Measurements from ENCODE around the gene ZDHHC21.
A peak's percentile ranks its signal among the peaks of the same experiment; 100 is the strongest.

ZDHHC21 gene

DNA sequence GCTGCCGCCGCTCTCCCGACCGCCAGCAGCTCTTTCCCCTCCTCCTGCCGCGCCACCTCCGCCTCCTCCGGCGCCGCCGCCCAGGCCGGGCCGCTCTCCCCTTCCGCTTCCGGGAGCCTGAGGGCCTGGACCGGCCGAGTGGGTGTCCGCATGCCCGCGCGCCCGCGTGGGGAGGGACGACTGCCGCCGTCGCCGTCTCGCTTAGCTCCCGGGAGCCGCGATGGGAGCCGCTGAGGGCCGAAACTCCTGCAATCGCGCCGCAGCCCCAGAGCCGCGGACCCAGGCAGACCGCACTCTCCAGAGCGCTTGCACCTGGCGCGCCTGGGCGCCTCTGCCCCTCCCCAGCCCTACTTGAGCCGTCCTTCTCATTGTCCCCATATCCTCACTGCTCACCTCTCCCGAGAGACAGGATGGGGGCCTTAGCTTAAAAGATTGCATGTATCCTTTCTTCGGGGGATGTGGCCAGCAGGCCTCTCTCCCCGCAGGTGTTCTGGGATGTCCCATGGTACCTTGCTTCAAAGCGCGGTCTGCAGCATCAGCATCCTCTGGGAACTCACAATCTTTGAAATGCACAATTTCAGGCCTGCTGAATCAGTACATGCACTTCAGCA lies at the start of gene ZDHHC21:
TSS of gene ZDHHC21 (minus strand) at position 182 of the 611 bp plus-strand sequence. CDS start 19,092 bp downstream, outside the sequence.
- peak; percentile 71 for DNase-seq (ENCODE audit: low spot score)

DNA sequence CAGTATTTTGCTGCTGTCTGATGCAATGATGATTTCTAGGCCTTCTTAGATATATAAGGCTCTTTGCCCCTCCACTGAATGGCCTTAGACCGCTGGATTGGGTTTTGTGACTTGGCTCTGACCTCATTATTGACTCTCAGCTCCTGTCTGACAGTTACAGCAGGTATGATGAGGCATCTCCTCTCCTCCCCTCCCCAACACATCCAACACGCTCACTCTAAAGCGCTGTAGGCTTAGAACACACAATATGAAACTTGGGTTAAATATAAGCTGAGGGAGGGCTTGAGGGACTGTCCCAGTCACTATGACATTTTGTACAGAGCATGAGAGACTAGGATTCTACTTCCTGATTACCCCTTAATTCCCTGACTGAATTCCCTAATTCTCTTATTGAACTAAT lies 48.1 kb upstream of the ZDHHC21 start:
- DNase-seq (ENCODE audit: low spot score) = no peak

GRCh38 chr9:14733133-14733532 lies 39.9 kb upstream of the ZDHHC21 start:
- no peak for DNase-seq (ENCODE audit: low spot score)

GRCh38 chr9:14731294-14731981 lies 38.2 kb upstream of the ZDHHC21 start:
- no peak for DNase-seq (ENCODE audit: low spot score)

- DNase-seq (ENCODE audit: low spot score) = no peak
Observed at GRCh38 chr9:14730461-14730898, 37.2 kb upstream of the ZDHHC21 start.

DNA sequence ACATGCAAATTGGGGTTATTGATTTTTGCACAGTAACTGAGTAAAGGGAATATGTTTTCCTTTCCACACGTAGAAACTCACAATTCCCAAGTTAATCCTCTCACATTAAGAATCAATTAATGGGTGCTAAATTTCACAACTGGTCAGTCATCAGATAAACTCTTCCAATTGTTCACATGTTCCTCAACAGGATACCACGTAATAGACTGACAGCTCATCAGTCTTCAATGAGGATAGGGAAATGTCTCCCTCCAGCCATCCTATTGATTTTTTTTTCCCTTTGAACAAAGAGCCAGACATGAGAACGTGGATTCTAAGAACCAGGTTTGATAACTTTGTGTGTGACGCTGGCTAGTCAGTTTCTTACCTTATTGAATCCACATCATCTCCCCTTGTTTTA lies 30.1 kb upstream of the ZDHHC21 start:
- no peak for DNase-seq (ENCODE audit: low spot score)

GRCh38 chr9:14722391-14723035 lies 29.3 kb upstream of the ZDHHC21 start, which contains the start of gene CER1:
CER1 (minus strand) TSS chr9:14722733; CDS start chr9:14722672, 61 bp downstream.
- no peak for DNase-seq (ENCODE audit: low spot score)

DNA sequence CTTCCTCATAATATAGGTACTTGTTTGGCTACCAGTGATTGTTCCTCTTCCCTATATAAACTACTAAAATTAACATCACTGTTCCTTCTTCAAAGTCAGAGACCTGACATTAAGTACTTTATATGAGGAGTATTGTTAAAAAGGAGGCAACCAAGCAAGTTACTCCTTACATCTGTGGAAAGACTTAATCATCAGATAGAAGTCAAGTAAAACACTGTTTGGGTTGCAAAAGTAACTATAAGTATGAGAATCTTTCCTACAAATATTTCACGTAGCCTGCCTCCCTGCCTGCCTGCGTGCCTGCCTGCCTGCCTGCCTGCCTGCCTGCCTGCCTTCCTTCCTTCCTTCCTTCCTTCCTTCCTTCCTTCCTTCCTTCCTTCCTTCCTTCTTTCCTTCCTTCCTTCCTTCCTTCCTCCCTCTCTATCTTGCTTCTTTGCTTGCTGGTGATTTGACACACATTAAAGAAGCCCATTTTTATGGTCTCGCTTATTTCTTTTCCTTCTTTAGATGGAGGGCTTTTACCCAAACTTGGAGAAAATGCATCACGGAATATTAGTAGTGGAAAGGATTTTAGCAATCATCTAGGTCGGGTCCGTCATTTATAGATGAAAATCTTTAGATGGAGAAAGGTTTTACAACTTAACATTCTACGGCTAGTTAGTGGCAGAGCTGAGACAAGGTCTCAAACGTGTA lies 26.1 kb upstream of the ZDHHC21 start:
- no peak for DNase-seq (ENCODE audit: low spot score)

- no peak for DNase-seq (ENCODE audit: low spot score)
Observed at GRCh38 chr9:14715102-14715501, 21.9 kb upstream of the ZDHHC21 start.

- no peak for DNase-seq (ENCODE audit: low spot score)
Observed at GRCh38 chr9:14713187-14713767, 20.0 kb upstream of the ZDHHC21 start.

DNA sequence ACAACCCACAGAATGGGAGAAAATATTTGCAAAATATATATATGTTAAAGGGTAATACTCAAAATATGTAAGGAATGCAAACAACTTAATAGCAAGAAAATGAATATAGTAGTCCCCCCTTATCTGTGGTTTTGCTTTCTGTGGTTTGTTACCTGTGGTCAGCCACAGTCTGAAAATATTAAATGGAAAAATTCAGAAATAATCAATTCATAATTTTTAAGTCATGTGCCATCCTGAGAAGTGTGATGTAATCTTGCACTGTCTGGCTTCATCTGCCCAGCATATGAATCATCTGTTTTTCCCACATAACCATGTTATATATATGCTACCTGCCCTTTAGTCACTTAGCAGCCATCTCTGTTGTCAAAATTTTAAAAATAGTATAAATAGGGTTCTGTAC lies 17.6 kb upstream of the ZDHHC21 start:
- DNase-seq (ENCODE audit: low spot score) = no peak

DNA sequence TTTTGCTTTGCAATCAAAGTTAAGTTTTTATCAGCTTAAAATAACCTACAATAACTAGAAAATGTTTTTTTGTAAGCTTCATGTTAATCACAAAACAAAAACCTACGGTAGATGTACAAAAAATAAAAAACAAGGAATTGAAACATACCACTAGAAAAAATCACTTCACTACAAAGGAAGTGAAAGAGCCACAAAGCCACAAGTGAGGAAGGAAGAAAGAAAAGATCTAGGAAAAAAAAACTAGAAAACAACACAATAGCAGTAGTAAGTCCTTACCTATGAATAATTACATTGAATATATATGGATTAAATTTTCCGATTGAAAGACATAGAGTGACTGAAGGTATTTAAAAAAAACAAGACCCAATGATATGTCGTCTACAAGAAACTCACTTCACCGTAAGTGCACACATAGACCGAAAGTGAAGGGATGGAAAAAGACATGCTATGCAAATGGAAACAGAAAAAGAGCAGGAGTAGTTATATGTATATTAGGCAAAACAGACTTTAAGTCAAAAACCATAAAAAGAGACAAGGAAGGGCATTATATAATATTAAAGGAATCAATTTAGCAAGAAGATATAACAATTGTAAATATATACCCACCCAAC lies 13.4 kb upstream of the ZDHHC21 start:
- DNase-seq (ENCODE audit: low spot score) = no peak

GRCh38 chr9:14705079-14705478 lies 11.8 kb upstream of the ZDHHC21 start:
- no peak for DNase-seq (ENCODE audit: low spot score)

- no peak for DNase-seq (ENCODE audit: low spot score)
Observed at GRCh38 chr9:14704281-14704680, 11.0 kb upstream of the ZDHHC21 start.

DNA sequence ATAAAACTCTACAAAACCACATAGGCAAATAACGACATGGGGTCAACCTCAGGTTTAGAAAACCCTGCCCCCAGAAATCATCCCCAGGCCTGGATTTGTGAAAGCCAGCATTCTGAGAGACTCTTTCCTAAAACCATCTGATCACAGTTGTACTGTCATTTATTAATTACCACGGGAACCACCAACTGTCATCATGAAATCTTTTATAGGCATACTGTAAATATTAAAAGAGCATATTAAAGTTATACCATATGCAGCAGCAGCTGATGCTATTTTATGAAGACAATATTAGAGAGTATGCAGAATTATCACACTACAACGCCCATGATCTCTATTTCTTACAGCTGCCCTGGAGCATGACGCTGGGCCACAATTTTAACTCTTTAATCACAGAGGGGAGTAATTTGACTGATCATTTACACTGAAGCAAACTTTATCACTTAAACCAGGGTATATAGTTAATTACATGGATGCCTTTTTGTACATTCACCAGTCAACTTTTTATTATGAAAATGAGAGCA lies 9.0 kb upstream of the ZDHHC21 start:
- no peak for DNase-seq (ENCODE audit: low spot score)

DNA sequence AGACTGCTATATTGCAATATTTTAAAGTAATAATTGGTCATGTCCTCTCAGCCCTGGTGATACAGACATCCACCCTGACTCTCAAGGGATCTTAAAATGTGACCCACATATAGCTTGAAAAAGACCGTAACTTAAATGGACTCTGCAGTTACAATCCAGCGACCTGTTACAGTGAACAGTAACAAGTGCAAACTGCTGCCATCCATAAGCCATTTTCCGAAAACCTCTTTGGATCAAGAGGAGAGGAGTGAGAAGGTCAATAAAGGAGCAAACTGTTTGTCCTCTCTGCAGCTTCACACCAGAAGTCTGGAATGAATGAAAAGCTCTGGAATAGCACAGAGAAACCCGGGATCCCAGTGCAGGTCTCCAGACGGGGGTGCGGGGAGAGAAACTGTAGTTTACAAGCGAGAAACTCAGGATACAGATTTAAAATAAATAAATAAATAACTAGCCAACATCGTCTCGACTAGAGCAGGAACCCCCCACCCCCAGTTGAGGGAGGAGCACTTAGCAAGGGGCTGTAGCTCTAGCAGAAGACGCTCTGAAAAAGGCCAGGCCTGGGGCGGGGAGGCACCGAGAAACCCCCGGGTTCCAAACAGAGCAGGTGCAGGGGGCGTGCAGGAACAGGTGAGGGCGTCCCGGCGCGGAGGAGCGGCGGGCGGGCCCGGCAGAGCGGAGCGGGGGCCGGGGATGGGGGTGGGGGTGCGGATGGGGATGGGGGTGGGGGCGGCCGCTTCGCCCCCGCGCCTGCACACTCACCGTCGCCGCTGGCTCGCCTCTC lies 572 bp downstream of the ZDHHC21 start:
- DNase-seq (ENCODE audit: low spot score) = no peak

DNA sequence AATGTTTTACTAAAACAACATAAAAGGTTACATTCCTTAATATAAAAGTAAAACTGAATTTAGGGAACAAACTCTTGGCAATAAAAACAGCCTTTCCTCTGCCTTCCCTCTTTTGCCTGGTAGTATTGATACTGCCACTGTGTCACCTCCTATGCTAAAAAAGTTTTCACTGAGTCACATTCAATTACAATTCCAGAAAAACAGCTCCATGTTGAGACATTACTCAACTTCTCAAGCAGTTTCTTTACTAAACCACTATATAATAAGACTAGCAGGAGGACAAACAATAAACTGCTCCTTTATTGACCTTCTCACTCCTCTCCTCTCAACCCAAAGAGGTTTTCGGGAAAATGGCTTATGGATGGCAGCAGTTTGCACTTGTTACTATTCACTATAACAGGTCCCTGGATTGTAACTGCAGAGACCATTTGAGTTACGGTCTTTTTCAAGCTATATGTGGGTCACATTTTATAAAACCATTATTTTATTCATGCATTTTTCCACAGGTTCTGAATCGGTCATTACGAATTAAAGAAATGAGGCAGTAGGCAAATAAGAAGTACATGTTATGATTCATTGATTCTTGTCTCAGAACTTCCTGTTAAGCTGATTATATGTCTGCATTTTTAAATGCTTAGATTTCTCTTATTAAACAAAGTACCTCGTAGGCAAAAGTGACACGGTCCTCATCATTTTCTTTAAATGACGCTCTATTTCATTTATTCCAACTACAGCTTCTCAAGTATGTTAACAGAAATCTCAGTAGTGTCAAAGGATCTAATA lies 2.1 kb downstream of the ZDHHC21 start:
- DNase-seq (ENCODE audit: low spot score) = no peak

GRCh38 chr9:14687042-14687719 lies 6.1 kb downstream of the ZDHHC21 start:
- no peak for DNase-seq (ENCODE audit: low spot score)

DNA sequence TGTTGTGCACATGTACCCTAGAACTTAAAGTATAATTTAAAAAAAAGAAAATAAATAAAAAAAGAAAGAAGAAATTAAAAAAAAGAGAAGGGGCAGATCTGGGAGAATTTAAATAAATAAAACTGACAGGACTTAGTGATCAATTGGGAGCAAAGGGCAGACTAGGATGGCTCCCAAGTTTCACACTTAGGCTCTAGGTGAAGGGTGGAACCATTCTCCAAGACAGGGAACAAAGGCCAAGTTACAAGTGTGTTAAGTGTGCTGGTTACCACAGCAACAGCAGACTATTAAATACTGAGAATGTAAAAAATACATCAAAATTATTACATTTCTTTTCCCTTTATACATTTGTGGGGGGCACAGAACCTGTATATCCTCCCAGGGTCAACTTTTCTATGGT lies 7.1 kb downstream of the ZDHHC21 start:
- DNase-seq (ENCODE audit: low spot score) = no peak

Data from putamen (tissue), 1 donor.